ENCODE measurements around the gene CREB5. TPM values are rescaled to one million over a fixed set of nuclear protein-coding genes. Genes with fewer than 3 reads are reported as not detected.

Gene CREB5
- total and polyA plus RNA-seq, 10 donors, result 0.88 to 56.8 (median 23.5) TPM

DNA sequence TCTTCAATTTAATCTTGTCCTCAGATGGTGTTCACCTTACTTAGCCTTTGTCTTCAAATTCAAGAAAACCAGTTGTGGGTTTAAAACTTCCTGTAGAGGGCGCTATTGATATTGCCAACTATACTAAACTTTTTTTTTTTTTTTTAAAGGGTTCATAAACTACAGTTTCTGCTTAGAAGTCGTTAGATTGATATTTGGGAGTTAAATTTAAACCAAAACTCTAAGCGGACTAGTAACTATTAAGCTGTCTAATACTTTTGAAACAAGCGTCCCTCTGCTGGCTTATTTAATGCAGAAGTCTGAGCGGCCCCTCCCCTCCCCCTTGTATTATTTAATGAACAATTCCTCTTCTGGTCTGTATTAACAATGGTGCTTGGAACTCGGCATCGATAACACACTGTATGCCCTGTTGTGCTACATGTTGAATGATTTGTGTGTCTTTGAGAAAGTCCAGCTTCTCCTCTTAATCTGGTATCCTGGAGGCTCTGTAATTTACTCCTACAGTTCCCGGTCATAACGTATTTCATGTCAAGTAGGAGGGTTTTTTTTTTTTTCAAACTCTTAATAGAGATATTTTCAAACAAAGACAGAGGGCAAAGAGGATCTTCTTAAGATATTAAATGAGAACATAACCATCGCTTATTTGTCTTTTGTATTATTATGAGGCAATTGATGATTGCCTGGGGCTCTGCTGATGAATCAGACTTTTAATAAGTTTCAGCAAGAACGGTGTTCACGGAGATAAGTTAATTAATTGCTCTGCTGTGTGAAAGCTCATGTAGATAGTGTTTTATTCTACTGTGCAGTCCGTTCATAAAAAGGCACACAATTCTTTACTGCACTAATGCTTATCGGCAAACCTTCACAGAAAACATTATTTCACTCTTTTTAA lies 22.6 kb upstream of the CREB5 start:
- DNase-seq, result no peak
- intact Hi-C loops (cut with DNase I; ENCODE audit: low total_unique reads), result loop anchor here (2.0 to 10.0 kb wide), 2 partner anchors 235 to 465 kb away; no protein-coding TSS in a partner anchor
- H3K36me3 ChIP-seq, result no peaks in the 10 kb centered on the region
- H3K4me1 ChIP-seq, result peaks cover 0 to 6% (median 5%) of the 10 kb centered on the region in 6 donors
- TF ChIP-seq POLR2AphosphoS5 (IDR thresholded peaks at IDR 0.05) (no peak), POLR2A (IDR thresholded peaks at IDR 0.05) (no peak)
- TF ChIP-seq, protein P1, sequence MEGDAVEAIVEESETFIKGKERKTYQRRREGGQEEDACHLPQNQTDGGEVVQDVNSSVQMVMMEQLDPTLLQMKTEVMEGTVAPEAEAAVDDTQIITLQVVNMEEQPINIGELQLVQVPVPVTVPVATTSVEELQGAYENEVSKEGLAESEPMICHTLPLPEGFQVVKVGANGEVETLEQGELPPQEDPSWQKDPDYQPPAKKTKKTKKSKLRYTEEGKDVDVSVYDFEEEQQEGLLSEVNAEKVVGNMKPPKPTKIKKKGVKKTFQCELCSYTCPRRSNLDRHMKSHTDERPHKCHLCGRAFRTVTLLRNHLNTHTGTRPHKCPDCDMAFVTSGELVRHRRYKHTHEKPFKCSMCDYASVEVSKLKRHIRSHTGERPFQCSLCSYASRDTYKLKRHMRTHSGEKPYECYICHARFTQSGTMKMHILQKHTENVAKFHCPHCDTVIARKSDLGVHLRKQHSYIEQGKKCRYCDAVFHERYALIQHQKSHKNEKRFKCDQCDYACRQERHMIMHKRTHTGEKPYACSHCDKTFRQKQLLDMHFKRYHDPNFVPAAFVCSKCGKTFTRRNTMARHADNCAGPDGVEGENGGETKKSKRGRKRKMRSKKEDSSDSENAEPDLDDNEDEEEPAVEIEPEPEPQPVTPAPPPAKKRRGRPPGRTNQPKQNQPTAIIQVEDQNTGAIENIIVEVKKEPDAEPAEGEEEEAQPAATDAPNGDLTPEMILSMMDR (IDR thresholded peaks at IDR 0.05 in 8 of 11, conservative IDR thresholded peaks at IDR 0.05 in 3 of 11), result peak in 9 of 11 experiments; percentile 37 to 82 (median 65)
- peak overlapping the region in 1 of 8 donors; percentile 39 for H3K4me3 ChIP-seq
- 29 to 32% (median 32%) methylated on average over 14 of the region's 14 CpGs for WGBS, 5 donors
- peaks cover 0 to 44% (median 0%) of the 10 kb centered on the region in 7 donors for H3K27me3 ChIP-seq (replicated peaks in 1 of 7)
- H3K9me3 ChIP-seq, result no peaks in the 10 kb centered on the region
- H3K27ac ChIP-seq, result no peak overlapping the region

- Histone ChIP-seq H3K4me1 (peaks cover 0 to 6% (median 5%) of the 10 kb centered on the region in 6 donors), H3K36me3 (no peaks in the 10 kb centered on the region), H3K27ac (no peak overlapping the region), H3K9me3 (no peaks in the 10 kb centered on the region), H3K27me3 (replicated peaks in 1 of 7) (peaks cover 0 to 44% (median 0%) of the 10 kb centered on the region in 7 donors), H3K4me3 (no peak overlapping the region)
- TF ChIP-seq POLR2AphosphoS5 (IDR thresholded peaks at IDR 0.05) (no peak), POLR2A (IDR thresholded peaks at IDR 0.05) (no peak)
- TF ChIP-seq, protein P1 (IDR thresholded peaks at IDR 0.05 in 8 of 11, conservative IDR thresholded peaks at IDR 0.05 in 3 of 11), result no peak
- intact Hi-C loops (cut with DNase I; ENCODE audit: low total_unique reads), result no loop called here
- no peak for DNase-seq
- 51 to 68% (median 60%) methylated on average over 3 of the region's 3 CpGs for WGBS, 5 donors
These were observed 21.9 kb upstream of the CREB5 start for GRCh38 chr7:28390426-28390825.

- Histone ChIP-seq H3K27me3 (replicated peaks in 1 of 7) (peaks cover 0 to 44% (median 0%) of the 10 kb centered on the region in 7 donors), H3K27ac (no peak overlapping the region), H3K4me3 (no peak overlapping the region), H3K9me3 (no peaks in the 10 kb centered on the region), H3K36me3 (no peaks in the 10 kb centered on the region), H3K4me1 (peaks cover 0 to 6% (median 5%) of the 10 kb centered on the region in 6 donors)
- intact Hi-C loops (cut with DNase I; ENCODE audit: low total_unique reads), result no loop called here
- no peak for DNase-seq
- TF ChIP-seq POLR2A (IDR thresholded peaks at IDR 0.05), result no peak
- TF ChIP-seq POLR2AphosphoS5 (IDR thresholded peaks at IDR 0.05), result no peak
- TF ChIP-seq, protein P1 (IDR thresholded peaks at IDR 0.05 in 8 of 11, conservative IDR thresholded peaks at IDR 0.05 in 3 of 11), result no peak
- 88 to 97% (median 94%) methylated on average over 2 of the region's 2 CpGs for whole genome bisulfite sequencing, 5 donors
These were observed 20.0 kb upstream of the CREB5 start for GRCh38 chr7:28392289-28392688.

GRCh38 chr7:28395404-28395803 lies 16.9 kb upstream of the CREB5 start:
- Histone ChIP-seq H3K27ac (no peak overlapping the region), H3K9me3 (no peaks in the 10 kb centered on the region), H3K4me3 (no peak overlapping the region), H3K27me3 (replicated peaks in 1 of 7) (peaks cover 0 to 36% (median 0%) of the 10 kb centered on the region in 7 donors), H3K4me1 (no peaks in the 10 kb centered on the region), H3K36me3 (no peaks in the 10 kb centered on the region)
- intact Hi-C loops (cut with DNase I; ENCODE audit: low total_unique reads), result no loop called here
- 59 to 75% (median 70%) methylated on average over 3 of the region's 3 CpGs for WGBS, 5 donors
- TF ChIP-seq POLR2AphosphoS5 (IDR thresholded peaks at IDR 0.05) (no peak), POLR2A (IDR thresholded peaks at IDR 0.05) (no peak)
- TF ChIP-seq, protein P1 (IDR thresholded peaks at IDR 0.05 in 8 of 11, conservative IDR thresholded peaks at IDR 0.05 in 3 of 11), result no peak
- DNase-seq, result no peak

Measured in spleen (tissue), 11 donors.